ENCODE data around the gene ALB.

GRCh38 chr4:73435984-73436383, 31.9 kb downstream of the ALB start, which contains the start of gene AFP:
- no peak for TF ChIP-seq CTCF (IDR thresholded peaks at IDR 0.05)
- no peak for TF ChIP-seq POLR2A (IDR thresholded peaks at IDR 0.05)

Measured in body of pancreas (tissue), 4 donors.